HS-5 (cell line): ENCODE data around the gene PBX3.

ENCODE experiments used
- DNase-seq: peaks from one replicate; pipeline ENCODE4 v3.0.0-alpha.2; 2012; ENCODE audit warnings: low read depth

PBX3 gene

DNA sequence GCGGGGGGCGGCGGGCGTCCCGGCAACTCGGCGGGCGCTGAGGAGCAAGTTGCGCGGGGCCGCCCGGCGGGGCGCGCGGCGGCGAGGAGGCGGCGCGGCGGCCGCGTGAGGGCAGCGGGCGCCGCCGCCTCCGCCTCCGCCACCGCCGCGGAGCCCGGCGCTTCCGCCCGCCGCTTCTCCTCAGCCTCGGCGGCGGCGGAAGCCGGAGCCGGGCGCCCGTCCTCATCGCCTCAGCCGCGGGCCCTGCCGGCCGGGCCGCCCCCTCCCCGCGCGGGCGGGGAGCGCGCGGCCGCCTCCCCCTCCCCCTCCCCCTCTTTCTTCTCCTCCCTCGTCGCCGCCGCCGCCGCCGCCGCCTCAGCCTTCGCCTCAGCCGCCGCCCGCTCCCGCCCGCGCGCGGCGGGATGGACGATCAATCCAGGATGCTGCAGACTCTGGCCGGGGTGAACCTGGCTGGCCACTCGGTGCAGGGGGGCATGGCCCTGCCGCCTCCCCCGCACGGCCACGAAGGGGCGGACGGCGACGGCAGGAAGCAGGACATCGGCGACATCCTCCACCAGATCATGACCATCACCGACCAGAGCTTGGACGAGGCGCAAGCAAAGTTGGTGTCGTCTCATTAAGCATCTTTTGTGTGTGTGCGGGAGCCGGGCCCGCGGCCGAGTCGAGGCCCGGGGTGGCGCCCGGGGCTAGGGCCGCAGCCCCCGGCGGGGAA is at the start of gene PBX3:
PBX3 (plus strand) TSS at position 321 of the 712 bp plus-strand sequence.
- DNase-seq, result no peak

DNA sequence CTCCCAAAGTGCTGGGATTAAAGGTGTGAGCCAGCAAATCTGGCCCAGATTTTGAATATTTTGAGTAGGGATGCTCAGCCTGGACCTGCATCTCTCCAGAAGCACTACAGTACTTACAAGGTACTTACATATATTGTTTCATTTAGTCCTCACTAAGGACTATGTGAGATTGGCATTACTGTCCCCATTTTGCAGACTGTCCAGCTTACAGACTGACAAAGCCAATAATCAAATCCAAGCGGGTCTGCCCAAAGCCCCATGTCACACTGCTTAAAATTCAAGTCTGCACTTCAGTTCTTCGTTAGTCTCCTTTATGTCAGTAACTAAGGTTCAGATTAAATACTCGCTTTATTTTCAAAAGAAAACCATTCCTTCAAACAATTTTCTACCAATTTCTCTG is 47.3 kb upstream of the PBX3 start:
- DNase-seq, result no peak

DNA sequence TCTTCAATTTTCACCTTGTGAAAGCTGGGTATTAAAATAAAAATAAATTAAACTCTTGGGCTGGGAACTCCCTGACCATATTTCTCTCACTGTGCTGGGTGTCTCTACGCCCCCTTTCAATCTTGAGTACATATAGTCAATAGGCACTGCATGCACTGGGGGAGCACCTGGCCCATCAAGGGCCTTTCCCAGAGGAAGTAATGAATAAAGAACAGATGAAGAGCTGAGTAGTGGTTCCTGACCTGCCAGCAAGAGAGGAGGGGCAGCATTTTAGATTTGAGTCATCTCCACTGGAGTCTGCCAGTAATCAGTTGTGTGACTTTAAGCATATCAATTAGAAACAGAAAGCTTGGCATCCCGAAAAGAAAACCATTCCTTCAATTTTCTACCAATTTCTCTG is 46.4 kb upstream of the PBX3 start:
- DNase-seq, result peak; percentile 50

DNA sequence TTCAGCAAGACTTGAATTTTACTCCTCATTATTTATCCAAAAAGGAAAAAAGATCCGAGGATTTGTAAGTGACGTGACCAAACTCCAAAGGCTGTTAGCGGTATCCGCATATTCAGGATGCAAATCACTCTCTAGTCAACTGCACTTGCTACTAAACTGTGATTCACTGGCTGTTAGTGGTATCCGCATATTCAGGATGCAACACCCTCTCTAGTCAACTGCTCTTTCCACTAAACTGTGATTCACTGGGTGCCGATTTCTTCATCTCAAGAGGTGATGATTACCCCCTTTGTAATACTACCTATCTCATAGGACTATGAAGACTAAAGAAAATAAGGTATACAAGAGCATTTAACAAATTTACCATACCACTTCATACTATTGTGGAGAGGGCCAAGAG is 45.8 kb upstream of the PBX3 start:
- peak; percentile 86 for DNase-seq

DNA sequence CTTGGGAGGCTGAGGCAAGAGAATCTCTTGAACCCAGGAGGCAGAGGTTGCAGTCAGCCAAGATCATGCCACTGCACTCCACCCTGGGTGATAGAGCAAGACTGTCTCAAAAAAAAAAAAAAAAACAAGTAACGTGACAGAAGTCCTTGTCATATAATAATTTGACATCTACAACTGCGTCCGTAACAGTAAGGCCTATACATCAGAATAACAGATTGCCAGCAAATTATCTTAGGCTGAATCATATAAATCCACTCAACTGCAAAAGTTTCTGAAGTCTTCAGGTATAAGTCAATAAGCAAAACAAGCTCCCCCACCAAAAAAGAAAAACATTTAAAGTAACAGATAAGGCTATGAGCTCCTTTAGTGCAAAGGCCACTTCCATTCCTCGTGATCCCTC is 43.5 kb upstream of the PBX3 start:
- no peak for DNase-seq

DNA sequence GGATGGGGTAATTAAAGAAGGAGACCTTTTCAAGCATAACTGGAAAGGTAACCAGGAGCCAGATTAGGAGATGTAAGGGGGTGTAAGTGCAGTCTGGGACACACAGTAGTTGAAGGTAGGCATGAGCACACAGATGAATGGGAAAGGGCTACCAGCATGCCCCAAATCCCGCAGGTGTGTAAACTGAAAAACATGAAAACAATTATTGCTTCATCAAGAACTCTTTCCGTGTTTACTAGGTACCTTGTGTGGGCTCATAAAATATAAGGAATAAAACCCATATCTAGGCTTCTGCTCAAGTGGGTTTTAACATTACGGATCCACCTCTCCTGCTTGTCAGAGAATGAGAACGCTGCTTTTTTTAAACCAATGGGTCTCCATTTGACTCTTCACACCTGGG is 41.3 kb upstream of the PBX3 start:
- DNase-seq, result no peak

DNA sequence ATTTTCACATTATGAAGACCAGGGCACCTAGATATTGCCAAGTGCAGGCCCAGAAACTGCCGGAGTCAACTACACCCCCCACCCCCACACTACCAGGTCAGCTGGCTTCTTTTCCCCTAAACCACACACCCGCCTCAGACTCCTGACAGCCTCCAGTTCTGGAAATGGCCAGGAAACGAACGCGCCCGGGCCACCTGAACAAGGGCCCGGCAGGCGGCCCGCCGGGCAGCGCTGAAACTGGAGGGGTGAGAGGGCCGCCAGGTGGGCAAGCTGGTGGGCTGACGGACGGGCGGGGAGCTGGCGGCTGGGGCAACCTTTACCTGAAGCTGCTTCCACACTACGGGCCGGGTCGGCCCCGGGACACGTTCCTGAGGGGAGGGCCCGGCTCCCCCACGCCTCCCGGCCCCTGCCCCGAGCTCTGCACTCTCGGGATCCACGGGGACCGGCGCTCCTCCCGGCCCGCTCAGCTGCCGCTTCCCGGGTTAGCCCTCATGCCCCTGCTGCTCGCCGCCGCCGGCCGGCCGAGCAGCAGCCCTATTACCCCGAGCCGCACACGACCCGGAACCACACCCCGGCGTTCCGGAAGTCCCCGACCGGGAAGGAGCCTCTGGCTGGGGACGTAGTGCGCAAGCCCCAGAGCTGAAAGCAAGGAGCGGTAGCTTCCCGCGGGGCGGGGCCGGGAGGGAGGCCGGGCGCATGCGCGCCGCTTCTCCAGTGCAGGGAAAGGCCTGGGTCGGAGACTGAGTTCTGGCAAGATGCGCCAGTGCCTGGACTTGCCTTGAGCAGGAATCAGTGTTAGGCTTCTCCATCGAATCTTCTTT is 40.3 kb upstream of the PBX3 start, which contains the start of gene MAPKAP1:
MAPKAP1 (minus strand) TSS at position 558 of the 821 bp plus-strand sequence. CDS start 34,634 bp downstream, outside the sequence.
- DNase-seq, result peak; percentile 82

DNA sequence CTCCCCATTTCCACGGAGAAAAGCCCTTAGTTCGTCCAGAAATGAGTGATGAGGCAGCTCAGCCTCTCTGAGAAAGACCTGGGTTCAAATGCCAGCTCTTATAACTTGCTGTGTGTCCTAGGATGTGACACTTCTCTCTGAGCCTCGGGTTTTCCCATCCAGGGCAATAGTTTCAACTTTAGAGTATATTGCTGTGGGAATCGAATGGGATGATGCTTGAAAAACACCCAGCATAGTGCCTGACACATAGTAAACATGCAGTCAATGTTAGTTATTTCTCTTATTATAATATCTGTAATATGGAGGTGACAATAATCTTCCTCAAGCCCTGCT is 39.7 kb upstream of the PBX3 start:
- no peak for DNase-seq

DNA sequence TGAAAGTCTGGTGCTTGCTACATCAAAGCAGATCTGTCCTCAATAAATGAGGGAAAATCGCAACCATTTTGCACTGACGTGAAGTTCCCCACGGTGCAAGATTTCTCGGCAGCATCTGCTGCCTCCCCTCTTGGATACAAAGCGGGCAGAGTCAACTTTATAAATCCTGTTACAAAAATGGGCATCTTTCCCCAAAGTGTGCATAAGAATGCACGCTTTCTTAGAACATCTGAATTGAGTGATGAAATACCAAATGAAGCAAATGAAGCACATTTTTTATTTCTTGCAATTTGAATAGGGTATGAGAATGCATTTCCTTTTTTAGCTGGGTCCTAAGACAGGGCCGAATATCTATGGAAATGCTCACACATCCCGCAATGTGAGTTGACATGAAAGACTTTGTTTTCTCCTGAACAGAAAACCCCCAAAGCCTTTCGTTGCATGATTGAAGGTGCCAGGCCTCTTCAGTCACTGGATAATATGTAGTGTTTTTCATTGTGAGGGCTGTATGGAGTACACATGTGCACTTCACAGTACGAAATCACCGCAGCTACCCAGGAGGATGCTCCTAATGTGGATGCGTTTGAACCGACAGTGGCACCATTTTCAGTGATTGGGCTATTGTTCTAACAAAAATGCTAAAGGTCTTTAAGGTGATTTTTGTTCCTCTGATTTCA is 20.6 kb upstream of the PBX3 start:
- no peak for DNase-seq

DNA sequence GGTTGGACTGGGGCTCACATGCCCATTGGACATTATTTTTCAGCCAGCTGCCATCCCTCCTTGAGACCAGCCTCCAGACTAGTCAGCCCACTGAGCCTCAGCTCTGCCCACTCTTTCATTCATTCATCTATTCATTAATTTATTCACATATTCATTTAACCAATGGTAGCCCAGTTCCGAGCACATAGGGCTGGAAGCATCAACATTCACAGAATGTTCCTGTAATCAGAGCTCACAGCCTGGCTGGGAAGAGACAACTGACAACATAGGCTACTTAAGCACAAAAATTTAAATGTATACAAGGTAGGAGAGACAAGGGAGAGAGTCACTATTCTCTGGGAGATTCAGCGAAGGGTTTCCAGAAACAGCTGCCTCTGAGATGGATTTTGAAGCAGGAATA is 17.0 kb upstream of the PBX3 start:
- DNase-seq, result no peak

DNA sequence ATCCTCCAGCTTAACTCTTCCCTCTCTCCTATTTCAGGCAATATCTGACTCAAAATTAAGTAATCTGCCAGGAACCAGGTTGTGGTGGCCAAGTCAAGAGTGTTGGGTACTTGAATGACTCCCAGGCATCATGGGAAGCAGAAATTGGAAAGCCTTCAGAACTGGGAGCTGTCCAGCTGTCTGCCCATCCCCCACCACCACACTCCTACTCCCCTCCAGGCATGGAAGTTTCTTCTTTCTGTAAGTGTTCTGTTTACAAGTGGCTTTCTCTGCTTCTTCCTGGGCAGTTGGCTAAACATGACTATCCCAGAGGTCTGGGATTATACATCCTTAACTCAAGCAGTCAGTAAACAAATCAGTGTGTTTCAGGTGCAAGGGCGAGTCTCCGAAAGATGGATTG is 14.6 kb upstream of the PBX3 start:
- DNase-seq, result no peak

DNA sequence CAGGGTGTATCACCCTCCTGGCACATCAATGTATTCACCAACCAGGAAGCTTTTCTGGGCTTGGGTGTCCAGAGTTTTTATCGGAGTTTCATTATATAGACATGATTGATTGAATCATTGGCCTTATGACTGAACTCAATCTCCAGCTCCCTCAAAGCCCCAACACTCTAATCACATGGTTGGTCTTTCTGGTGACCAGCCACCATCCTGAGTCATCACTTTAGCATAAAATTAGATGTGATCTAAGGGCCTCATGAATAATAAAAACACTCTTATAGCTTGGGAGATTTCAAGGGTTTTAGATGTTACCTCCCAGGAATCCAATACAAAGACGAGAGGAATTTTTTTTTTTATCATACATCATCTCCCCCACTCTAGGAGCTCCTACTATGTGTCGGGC is 7.7 kb upstream of the PBX3 start:
- DNase-seq, result no peak

DNA sequence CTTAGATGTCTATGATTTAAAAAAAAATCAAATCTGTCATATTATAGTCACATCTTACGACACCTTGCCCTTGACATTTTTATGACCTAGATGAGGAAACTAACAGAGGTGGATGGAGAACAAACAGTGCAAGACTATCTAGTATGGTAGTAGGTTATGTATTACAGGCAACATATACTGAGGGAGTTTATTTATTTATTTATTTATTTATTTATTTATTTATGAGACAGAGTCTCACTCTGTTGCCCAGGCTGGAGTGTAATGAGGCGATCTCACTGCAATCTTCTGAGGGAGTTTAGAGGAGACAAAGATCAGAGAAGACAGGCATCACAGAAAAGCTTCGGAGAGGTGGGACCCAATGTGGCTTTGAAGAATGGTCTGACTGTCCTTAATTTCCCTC is 4.5 kb upstream of the PBX3 start:
- no peak for DNase-seq

DNA sequence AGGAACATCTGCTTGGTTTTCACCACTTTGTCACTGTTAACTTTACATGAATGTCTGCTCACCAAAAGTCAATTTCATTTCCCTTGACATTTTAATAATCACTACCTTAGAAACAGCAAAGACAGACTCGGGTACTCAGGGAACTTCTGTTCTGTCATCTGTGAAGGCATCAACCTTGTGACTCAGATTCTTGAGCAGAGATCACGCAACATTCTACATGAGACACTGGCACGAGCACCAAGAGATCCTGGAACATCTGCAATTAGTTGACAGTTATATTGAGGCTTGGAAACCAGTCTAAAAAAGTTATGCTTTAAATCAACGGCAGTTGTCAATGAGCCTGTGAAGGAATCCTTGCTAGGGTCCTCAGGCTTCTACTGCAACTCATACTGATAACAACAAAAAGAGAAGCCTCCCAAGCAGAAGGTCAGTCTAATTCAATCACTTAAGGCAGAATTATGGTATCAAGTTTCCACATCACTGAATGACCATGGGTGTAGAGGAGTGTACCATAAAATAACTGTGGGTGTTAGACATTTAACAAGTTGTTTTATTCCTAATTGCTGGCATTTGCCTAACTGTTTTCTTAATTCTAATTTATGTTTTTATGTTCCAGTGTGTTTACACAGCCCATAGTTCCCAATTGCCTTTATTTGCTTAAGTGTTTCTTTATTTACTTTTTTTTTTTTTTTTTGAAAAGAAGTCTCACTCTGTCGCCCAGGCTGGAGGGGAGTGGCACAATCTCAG is 3.3 kb upstream of the PBX3 start:
- no peak for DNase-seq

DNA sequence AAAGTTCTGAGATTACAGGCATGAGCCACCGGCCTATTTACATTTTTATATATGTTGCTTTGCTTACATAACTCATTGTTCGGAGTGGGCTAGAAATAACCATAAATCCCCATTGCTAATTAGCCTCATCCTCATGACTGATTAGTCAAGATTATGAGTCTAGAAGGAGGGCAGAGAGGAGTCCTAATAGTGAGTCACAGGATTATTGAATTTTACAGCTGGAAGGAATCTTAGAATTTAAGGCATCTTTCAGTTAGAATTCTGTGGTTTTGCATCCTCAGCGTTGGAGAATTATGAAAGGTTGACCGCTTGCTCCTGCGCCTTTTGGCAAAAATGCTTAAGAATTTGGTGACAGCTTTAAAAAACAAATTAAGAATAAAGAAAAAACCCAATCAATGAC is 2.6 kb upstream of the PBX3 start:
- peak; percentile 93 for DNase-seq

DNA sequence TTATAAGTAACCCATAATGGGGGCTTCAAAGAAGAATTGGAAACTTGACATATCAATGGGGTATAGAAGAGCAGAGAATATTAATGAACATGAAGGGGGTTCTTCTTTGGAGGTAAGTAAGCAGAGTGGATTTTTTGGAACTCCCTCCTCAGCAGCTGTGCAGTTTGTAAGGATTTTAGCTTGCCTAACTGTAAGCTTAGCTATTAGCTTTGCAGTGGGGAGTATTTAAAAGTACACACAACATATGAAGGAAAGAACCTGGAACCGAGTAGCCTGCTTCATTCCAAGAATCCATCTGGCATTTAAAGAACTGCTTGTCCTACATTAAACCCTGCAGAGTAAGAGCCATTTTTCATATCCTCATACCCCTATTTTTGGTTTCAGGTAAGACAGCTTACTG is 2.2 kb upstream of the PBX3 start:
- DNase-seq, result no peak

DNA sequence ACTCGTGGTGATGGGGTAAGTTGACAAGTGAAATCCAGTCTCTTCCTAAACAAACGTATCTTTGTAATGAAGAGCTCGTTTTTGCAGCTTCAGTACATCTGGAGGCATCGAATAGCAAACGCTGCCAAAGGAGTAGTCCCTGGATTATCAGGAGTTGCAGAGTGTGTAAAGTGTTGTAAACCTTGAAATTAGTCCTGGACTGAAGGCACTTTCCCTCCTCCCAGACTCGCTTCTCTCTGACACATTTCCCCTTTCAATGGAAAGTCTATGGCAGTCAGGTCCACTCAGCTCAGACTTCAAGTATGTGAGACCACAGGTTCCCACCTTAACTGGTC is 1.5 kb upstream of the PBX3 start:
- DNase-seq, result no peak

DNA sequence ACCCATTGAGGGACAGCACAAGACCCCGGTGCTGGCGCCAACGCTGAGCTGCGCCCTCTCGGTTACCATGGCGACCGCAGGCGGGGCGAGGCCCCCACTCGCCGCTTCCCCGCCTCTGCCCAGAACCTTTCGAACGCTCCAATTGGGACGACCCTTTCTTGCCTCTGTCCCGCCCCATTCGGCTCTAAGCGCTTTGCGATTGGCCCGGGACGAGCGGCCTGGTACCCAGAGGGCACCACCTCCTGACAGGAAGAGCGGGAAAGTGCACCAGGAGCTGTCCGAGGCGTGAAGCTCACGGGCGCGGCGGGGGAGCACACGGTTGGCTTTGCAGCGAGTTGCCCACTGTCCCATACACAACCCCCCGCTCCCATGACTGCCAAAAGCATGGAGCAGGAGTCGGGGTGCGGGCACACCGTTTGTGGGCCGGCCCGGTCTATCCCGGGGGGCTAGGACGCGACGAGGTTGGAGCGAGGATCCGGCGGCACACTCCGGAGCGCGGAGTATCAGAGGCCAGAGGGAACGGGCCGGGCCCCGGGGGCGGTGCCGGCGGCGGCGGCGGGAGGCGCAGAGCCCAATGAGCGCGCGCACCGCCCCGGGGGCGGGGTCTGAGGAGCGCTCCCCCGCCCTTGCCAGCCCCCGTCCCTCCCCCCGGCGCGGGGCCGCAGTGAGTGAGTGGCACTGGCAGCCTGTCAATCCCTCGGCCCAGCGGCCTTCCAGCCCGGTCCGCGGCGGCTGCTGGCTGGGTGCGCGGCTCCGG is 978 bp upstream of the PBX3 start:
- DNase-seq, result peak; percentile 92

DNA sequence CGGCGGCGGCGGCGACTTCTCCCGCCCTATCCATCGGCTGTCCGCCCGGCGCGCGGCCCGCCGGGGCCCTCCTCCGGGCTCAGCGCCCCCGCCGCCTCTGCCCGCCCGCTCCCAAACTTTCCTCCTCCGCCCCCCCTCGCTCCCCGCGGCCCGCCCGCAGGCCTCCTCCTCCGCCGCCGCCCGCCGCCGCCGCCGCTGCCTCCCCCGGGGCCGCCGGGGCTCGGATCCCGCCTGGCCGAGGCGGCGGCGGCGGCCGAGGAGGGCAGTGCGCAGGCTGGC is 460 bp upstream of the PBX3 start:
- DNase-seq, result no peak

DNA sequence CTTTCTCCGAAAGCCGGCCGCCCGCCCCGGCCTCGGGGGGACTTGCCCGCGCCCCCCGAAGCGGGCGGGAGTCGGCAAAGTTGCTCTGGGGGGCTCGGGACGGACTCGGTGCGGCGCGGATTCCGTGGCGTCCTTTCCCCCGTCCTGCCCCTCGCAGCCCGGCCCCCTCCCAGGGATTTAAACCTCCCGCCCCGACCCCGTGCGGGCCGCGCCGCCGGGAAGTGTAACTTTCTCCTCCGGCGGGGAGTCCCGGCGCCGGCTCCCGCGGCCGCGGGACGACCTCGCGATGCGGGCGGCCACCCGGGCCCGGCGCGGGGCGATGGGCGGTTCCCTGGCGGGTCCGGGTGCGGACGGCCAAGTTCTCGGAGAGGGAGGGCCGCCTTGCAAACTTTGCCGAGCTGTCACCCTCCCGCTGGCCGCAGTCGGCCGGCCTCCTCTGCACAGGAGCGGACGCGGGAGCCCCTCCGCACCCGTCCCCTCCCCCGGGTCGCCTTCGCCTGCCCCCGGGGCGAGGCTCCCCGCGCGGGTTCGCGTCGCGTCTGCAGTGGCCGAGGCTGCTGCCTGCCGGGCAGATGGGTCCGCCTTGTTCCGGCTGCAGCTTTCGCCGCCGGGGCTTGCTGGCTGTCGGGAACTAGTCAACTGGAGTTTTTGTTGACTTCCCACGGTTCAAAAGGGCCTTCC is 732 bp downstream of the PBX3 start:
- no peak for DNase-seq

DNA sequence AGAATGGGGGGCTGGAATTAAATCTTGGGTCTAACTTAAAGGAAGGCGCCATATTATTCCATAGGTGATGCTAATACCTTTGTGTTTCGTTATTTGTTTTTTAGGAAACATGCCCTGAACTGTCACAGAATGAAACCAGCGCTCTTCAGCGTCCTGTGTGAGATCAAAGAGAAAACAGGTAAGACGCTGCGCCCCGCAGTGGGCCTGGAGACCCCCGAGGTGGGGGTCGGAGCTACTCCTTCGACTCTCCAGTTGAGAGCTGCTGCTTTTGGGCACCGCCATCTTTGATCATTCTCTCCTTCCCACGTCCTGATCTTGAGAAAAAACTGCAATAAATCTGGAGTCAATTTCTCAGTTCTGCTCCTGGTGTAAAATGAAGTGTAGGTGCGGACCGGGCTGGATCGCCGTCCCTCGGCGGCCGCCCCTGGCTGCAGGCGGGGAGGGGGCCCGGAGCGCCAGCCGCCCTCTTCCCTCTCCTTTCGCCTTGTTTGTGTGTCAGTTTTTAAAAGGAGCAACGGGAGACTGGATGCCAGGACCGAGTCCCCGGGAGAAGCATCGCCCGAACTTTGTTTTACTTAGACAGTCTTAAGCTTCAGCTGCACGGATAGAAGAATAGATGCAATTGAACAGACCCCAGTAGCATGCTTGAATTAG is 1.4 kb downstream of the PBX3 start:
- DNase-seq, result no peak
